Osteoblast (primary cell): ENCODE results near the gene WDR49. TPM values are rescaled to one million over a fixed set of nuclear protein-coding genes. Genes with fewer than 3 reads are reported as not detected.

Experiments used
- DNase-seq: peaks from one replicate; pipeline ENCODE4 v3.0.0; 2011; ENCODE audit warnings: low spot score, mixed read lengths; ENCODE audit not compliant: insufficient read length; ENCODE audit errors: missing footprints
- H2AFZ ChIP-seq: 2 replicates; pipeline ENCODE4 v1.6.0; 2011; ENCODE audit warnings: mild to moderate bottlenecking, low read length
- H3K27ac ChIP-seq: 2 replicates; pipeline ENCODE4 v1.5.1; 2011; ENCODE audit warnings: mild to moderate bottlenecking, low read depth, low read length, moderate library complexity
- H3K27me3 ChIP-seq: 2 replicates; pipeline ENCODE4 v1.6.0; 2012; ENCODE audit warnings: mild to moderate bottlenecking, control low read depth, inconsistent platforms, low read length, moderate library complexity; ENCODE audit not compliant: insufficient read depth
- H3K36me3 ChIP-seq: 2 replicates; pipeline ENCODE4 v1.5.1; 2011; ENCODE audit warnings: mild to moderate bottlenecking, low read length, control low read depth, moderate library complexity; ENCODE audit not compliant: insufficient read depth
- H3K4me1 ChIP-seq: 2 replicates; pipeline ENCODE4 v1.5.1; 2011; ENCODE audit warnings: mild to moderate bottlenecking, low read length, control low read depth, moderate library complexity; ENCODE audit not compliant: insufficient read depth
- H3K4me2 ChIP-seq: 2 replicates; pipeline ENCODE4 v1.6.0; 2011; ENCODE audit warnings: mild to moderate bottlenecking, low read length; ENCODE audit not compliant: insufficient read depth
- H3K4me3 ChIP-seq: fragments of 200-600 bp; sonication (generic); 3 replicates; pipeline ENCODE4 v1.5.1; 2012; ENCODE audit warnings: mild to moderate bottlenecking, low read length, inconsistent platforms; ENCODE audit not compliant: insufficient read depth
- H3K79me2 ChIP-seq: 2 replicates; pipeline ENCODE4 v1.6.0; 2012; ENCODE audit warnings: mild to moderate bottlenecking, low read length, control low read depth, inconsistent platforms; ENCODE audit not compliant: insufficient read depth
- H3K9me3 ChIP-seq: 2 replicates; pipeline ENCODE4 v1.5.1; 2011; ENCODE audit warnings: low read depth, low read length, control low read depth
- H4K20me1 ChIP-seq: 2 replicates; pipeline ENCODE4 v1.6.0; 2012; ENCODE audit warnings: mild to moderate bottlenecking, low read length, control low read depth; ENCODE audit not compliant: insufficient read depth
- CTCF ChIP-seq: IDR thresholded peaks from 2 replicates; pipeline ENCODE4 v1.5.1; 2011; ENCODE audit warnings: mild to moderate bottlenecking, low read depth, low read length, moderate library complexity; ENCODE audit errors: extremely low read depth
- total RNA-seq: library from RNA; depleted of rRNA; stranded (reverse); fragments of >200 nt; gene quantifications from 2 replicates; pipeline ENCODE4 v1.2.3, GENCODE V29; 2012

Gene WDR49
- total RNA-seq, 1 donor = under 0.01 TPM

- Histone ChIP-seq H3K27me3 (no peaks in the 10 kb centered on the region), H3K4me2 (no peak overlapping the region), H3K4me3 (no peak overlapping the region), H3K36me3 (no peaks in the 10 kb centered on the region), H2AFZ (no peak overlapping the region), H3K79me2 (no peaks in the 10 kb centered on the region), H3K4me1 (no peaks in the 10 kb centered on the region), H3K9me3 (peaks cover 3% of the 10 kb centered on the region), H3K27ac (no peak overlapping the region), H4K20me1 (no peaks in the 10 kb centered on the region)
- no peak for DNase-seq
- TF ChIP-seq CTCF = no peak
Observed at GRCh38 chr3:167507954-167508353, 145.8 kb downstream of the WDR49 start.

DNA sequence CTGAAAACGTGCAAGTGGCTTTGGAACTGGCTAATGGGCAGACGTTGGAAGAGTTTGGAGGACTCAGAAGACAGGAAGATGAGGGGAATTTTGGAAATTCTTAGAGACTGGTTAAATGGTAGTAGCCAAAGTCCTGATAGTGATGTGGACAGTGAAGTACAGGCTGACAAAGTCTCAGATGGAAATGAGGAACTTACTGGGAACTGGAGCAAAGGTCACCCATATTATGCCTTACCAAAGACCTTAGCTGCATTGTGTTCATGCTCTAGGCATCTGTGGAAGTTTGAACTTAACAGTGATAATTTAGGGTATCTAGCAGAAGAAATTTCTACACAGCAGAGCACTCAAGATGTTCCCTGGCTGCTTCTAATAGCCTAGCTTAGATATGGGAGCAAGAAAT is 151.3 kb downstream of the WDR49 start:
- Histone ChIP-seq H4K20me1 (no peaks in the 10 kb centered on the region), H3K36me3 (no peaks in the 10 kb centered on the region), H3K79me2 (no peaks in the 10 kb centered on the region), H3K4me2 (no peak overlapping the region), H3K27ac (no peak overlapping the region), H3K27me3 (no peaks in the 10 kb centered on the region), H3K9me3 (no peaks in the 10 kb centered on the region), H2AFZ (no peak overlapping the region), H3K4me3 (no peak overlapping the region), H3K4me1 (no peaks in the 10 kb centered on the region)
- DNase-seq = no peak
- TF ChIP-seq CTCF = no peak

DNA sequence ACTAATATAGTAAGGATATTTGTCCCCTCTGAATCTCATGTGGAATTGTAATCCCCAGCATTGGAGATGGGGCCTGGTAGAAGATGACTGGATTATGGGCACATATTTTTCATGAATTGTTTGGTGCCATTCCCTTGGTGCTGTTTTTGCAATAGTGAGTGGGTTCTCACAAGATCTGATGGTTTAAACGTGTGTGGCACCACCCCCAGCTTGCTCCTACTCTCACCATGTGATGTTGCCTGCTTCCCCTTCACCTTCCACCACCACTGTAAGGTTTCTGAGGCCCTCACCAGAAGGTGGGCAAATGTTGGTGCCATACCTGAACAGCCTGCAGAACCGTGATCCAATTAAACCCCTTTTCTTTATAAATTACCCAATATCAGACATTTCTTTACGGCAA is 151.8 kb downstream of the WDR49 start:
- Histone ChIP-seq H3K79me2 (no peaks in the 10 kb centered on the region), H3K9me3 (no peaks in the 10 kb centered on the region), H3K4me1 (no peaks in the 10 kb centered on the region), H4K20me1 (no peaks in the 10 kb centered on the region), H3K36me3 (no peaks in the 10 kb centered on the region), H3K4me3 (no peak overlapping the region), H2AFZ (no peak overlapping the region), H3K4me2 (no peak overlapping the region), H3K27me3 (no peaks in the 10 kb centered on the region), H3K27ac (no peak overlapping the region)
- TF ChIP-seq CTCF = no peak
- DNase-seq = no peak

- no peak for DNase-seq
Observed at GRCh38 chr3:167497903-167498302, 155.8 kb downstream of the WDR49 start.

More at GRCh38 chr3:167497903-167498302, 155.8 kb downstream of the WDR49 start:
- no peak overlapping the region for H3K4me3 ChIP-seq
- no peak overlapping the region for H2AFZ ChIP-seq
- no peaks in the 10 kb centered on the region for H3K36me3 ChIP-seq
- H4K20me1 ChIP-seq = no peaks in the 10 kb centered on the region
- no peak overlapping the region for H3K27ac ChIP-seq
- H3K27me3 ChIP-seq = no peaks in the 10 kb centered on the region
- H3K79me2 ChIP-seq = no peaks in the 10 kb centered on the region
- H3K4me2 ChIP-seq = no peak overlapping the region
- no peak for TF ChIP-seq CTCF
- H3K4me1 ChIP-seq = no peaks in the 10 kb centered on the region
- H3K9me3 ChIP-seq = no peaks in the 10 kb centered on the region
